GM13977 (cell line): ENCODE results near the gene ONECUT2.

Source experiments
- DNase-seq: peaks from one replicate; pipeline ENCODE4 v3.0.0; 2012; ENCODE audit warnings: low spot score
- CTCF ChIP-seq: IDR thresholded peaks from 2 replicates; pipeline ENCODE4 v1.5.1; 2012; ENCODE audit warnings: mild to moderate bottlenecking, control low read depth; ENCODE audit not compliant: insufficient read depth; ENCODE audit errors: extremely low read depth, missing control alignments
- in situ Hi-C: fragments of 300-500 bp; cut with MboI; formaldehyde crosslinking; loops from one replicate; pipeline ENCODE4 v1.12.0; 2022; ENCODE audit warnings: low sequenced_read_pairs, low pct_unique_long_range_greater_than_20kb, mixed read lengths, inconsistent platforms; ENCODE audit not compliant: unreplicated experiment

ONECUT2 gene

GRCh38 chr18:57438743-57439608, 3.8 kb downstream of the ONECUT2 start:
- peak; percentile 35 for DNase-seq
- no peak for TF ChIP-seq CTCF
- in situ Hi-C loops = loop anchor here (25.0 kb wide), 1 partner anchor 577 kb away; no protein-coding TSS in a partner anchor

GRCh38 chr18:57439609-57439968, 4.4 kb downstream of the ONECUT2 start:
- no peak for TF ChIP-seq CTCF
- in situ Hi-C loops = loop anchor here (25.0 kb wide), 1 partner anchor 577 kb away; no protein-coding TSS in a partner anchor
- DNase-seq = peak; percentile 37

GRCh38 chr18:57439985-57440330, 4.8 kb downstream of the ONECUT2 start:
- TF ChIP-seq CTCF = no peak
- DNase-seq = no peak
- in situ Hi-C loops = loop anchor here (25.0 kb wide), 1 partner anchor 578 kb away; no protein-coding TSS in a partner anchor

GRCh38 chr18:57440331-57441070, 5.3 kb downstream of the ONECUT2 start:
- in situ Hi-C loops = loop anchor here (25.0 kb wide), 1 partner anchor 578 kb away; no protein-coding TSS in a partner anchor
- peak; percentile 24 for DNase-seq
- TF ChIP-seq CTCF = no peak

GRCh38 chr18:57441071-57441794, 6.1 kb downstream of the ONECUT2 start:
- no peak for TF ChIP-seq CTCF
- in situ Hi-C loops = loop anchor here (25.0 kb wide), 1 partner anchor 579 kb away; no protein-coding TSS in a partner anchor
- peak; percentile 58 for DNase-seq

GRCh38 chr18:57443247-57443646, 8.1 kb downstream of the ONECUT2 start:
- in situ Hi-C loops = loop anchor here (25.0 kb wide), 1 partner anchor 581 kb away; no protein-coding TSS in a partner anchor
- no peak for TF ChIP-seq CTCF
- DNase-seq = no peak
